WTC11 (cell line): ENCODE data around the gene STYXL2. TPM values are rescaled to one million over a fixed set of nuclear protein-coding genes. Genes with fewer than 3 reads are reported as not detected.
A peak's percentile ranks its signal among the peaks of the same experiment; 100 is the strongest.

Experiments
- ATAC-seq: fragments of 200-7000 bp; cut with Tn5 transposase; 2 replicates; pipeline ENCODE4 v1.10.0; 2021; ENCODE audit warnings: mild to moderate bottlenecking, moderate library complexity
- CTCF ChIA-PET: fragments of 300-600 bp; sonication (Branson Sonifier 250); formaldehyde crosslinking; loops from one replicate; lab custom pipeline; 2021; ENCODE audit warnings: antibody characterized with exemption; lab: Charles Lee
- POLR2A ChIA-PET: fragments of 350-600 bp; sonication (Branson Sonifier 250); formaldehyde crosslinking; loops from one replicate; lab custom pipeline; 2021; ENCODE audit warnings: antibody characterized with exemption; lab: Charles Lee
- DNase-seq: peaks from one replicate; pipeline ENCODE4 v3.0.0; 2021; ENCODE audit warnings: low spot score
- H3K27ac Mint-ChIP-seq: 2 replicates; pipeline ENCODE4 v1.8.0; 2021; ENCODE audit warnings: mixed read lengths
- H3K27me3 Mint-ChIP-seq: 2 replicates; pipeline ENCODE4 v1.8.0; 2021; ENCODE audit warnings: low read depth, mild to moderate bottlenecking, moderate library complexity, mixed read lengths
- H3K36me3 Mint-ChIP-seq: 2 replicates; pipeline ENCODE4 v1.8.0; 2021; ENCODE audit warnings: mixed read lengths
- H3K4me1 Mint-ChIP-seq: 2 replicates; pipeline ENCODE4 v1.8.0; 2022; ENCODE audit warnings: mixed read lengths
- H3K4me3 Mint-ChIP-seq: 2 replicates; pipeline ENCODE4 v1.8.0; 2021; ENCODE audit warnings: mild to moderate bottlenecking, moderate library complexity, mixed read lengths
- H3K9me3 Mint-ChIP-seq: 2 replicates; pipeline ENCODE4 v1.8.0; 2021; ENCODE audit warnings: mixed read lengths
- CREM ChIP-seq: sonication (generic); formaldehyde crosslinking; IDR thresholded peaks from 2 replicates; pipeline ENCODE4 v1.8.1; 2022; ENCODE audit warnings: mild to moderate bottlenecking, missing genetic modification reagents, moderate library complexity
- FOXK1 ChIP-seq: sonication (generic); formaldehyde crosslinking; IDR thresholded peaks from 2 replicates; pipeline ENCODE4 v1.8.0; 2022; ENCODE audit warnings: mild to moderate bottlenecking, moderate library complexity, missing genetic modification reagents
- JUN ChIP-seq: sonication (generic); formaldehyde crosslinking; IDR thresholded peaks from 2 replicates; pipeline ENCODE4 v1.8.0; 2023; ENCODE audit warnings: mild to moderate bottlenecking, missing genetic modification reagents
- NFE2L1 ChIP-seq: sonication (generic); formaldehyde crosslinking; IDR thresholded peaks from 2 replicates; pipeline ENCODE4 v1.8.1; 2023; ENCODE audit warnings: missing genetic modification reagents
- NR3C1 ChIP-seq: sonication (generic); formaldehyde crosslinking; conservative IDR thresholded peaks from 2 replicates; pipeline ENCODE4 v1.8.1; 2023; ENCODE audit warnings: low read depth, mild to moderate bottlenecking, missing genetic modification reagents
- OVOL2 ChIP-seq: fragments of 250-450 bp; sonication (Bioruptor Pico); IDR thresholded peaks from 2 replicates; pipeline ENCODE4 v1.9.0; 2021; ENCODE audit warnings: mild to moderate bottlenecking, borderline replicate concordance
- RORB ChIP-seq: fragments of 250-450 bp; sonication (Bioruptor Pico); IDR thresholded peaks from 2 replicates; pipeline ENCODE4 v1.9.0; 2021; ENCODE audit warnings: mild to moderate bottlenecking
- ZNF121 ChIP-seq: sonication (generic); formaldehyde crosslinking; IDR thresholded peaks from 2 replicates; pipeline ENCODE4 v1.8.0; 2023; ENCODE audit warnings: missing genetic modification reagents
- ZNF396 ChIP-seq: fragments of 250-450 bp; sonication (Bioruptor Pico); IDR thresholded peaks from 2 replicates; pipeline ENCODE4 v1.8.0; 2021; ENCODE audit warnings: mild to moderate bottlenecking, moderate library complexity, borderline replicate concordance
- ZNF416 ChIP-seq: fragments of 250-450 bp; sonication (Bioruptor Pico); IDR thresholded peaks from 2 replicates; pipeline ENCODE4 v1.9.0; 2021; ENCODE audit warnings: mild to moderate bottlenecking, inconsistent platforms
- ZNF423 ChIP-seq: fragments of 250-450 bp; sonication (Bioruptor Pico); IDR thresholded peaks from 2 replicates; pipeline ENCODE4 v2.1.2; 2022; ENCODE audit warnings: mild to moderate bottlenecking, moderate library complexity
- total RNA-seq: library from RNA; stranded (reverse); gene quantifications from 3 replicates; pipeline ENCODE4 v1.2.3, GENCODE V29; 2021
- TF ChIP-seq, protein P1 (sequence below): fragments of 250-450 bp; sonication (Bioruptor Pico); IDR thresholded peaks from 2 replicates; pipeline ENCODE4 v1.9.0; 2021; ENCODE audit warnings: moderate library complexity, mild to moderate bottlenecking, inconsistent platforms, borderline replicate concordance
- TF ChIP-seq, protein P2 (sequence below): sonication (generic); formaldehyde crosslinking; IDR thresholded peaks from 2 replicates; pipeline ENCODE4 v1.8.1; 2023; ENCODE audit warnings: mild to moderate bottlenecking, missing genetic modification reagents, moderate library complexity
- TF ChIP-seq, protein P3 (sequence below): sonication (generic); formaldehyde crosslinking; IDR thresholded peaks from 2 replicates; pipeline ENCODE4 v1.8.0; 2022; ENCODE audit warnings: mild to moderate bottlenecking, missing genetic modification reagents
- TF ChIP-seq, protein P4 (sequence below): fragments of 250-450 bp; sonication (Bioruptor Pico); IDR thresholded peaks from 2 replicates; pipeline ENCODE4 v1.9.0; 2021; ENCODE audit warnings: mild to moderate bottlenecking
- TF ChIP-seq, protein P5 (sequence below): sonication (generic); formaldehyde crosslinking; IDR thresholded peaks from 2 replicates; pipeline ENCODE4 v1.8.1; 2022; ENCODE audit warnings: low read depth, missing genetic modification reagents, borderline replicate concordance
- TF ChIP-seq, protein P6 (sequence below): fragments of 250-450 bp; sonication (Bioruptor Pico); IDR thresholded peaks from 2 replicates; pipeline ENCODE4 v1.8.0; 2021; ENCODE audit warnings: mild to moderate bottlenecking
- TF ChIP-seq, protein P7 (sequence below): sonication (generic); formaldehyde crosslinking; IDR thresholded peaks from 2 replicates; pipeline ENCODE4 v1.8.1; 2022; ENCODE audit warnings: missing genetic modification reagents, borderline replicate concordance
- TF ChIP-seq, protein P8 (sequence below): fragments of 250-450 bp; sonication (Bioruptor Pico); IDR thresholded peaks from 2 replicates; pipeline ENCODE4 v1.9.0; 2021; ENCODE audit warnings: mild to moderate bottlenecking
- TF ChIP-seq, protein P9 (sequence below): fragments of 250-450 bp; sonication (Bioruptor Pico); IDR thresholded peaks from 2 replicates; pipeline ENCODE4 v2.1.2; 2022; ENCODE audit warnings: mild to moderate bottlenecking, moderate library complexity
- TF ChIP-seq, protein P10 (sequence below): sonication (generic); formaldehyde crosslinking; IDR thresholded peaks from 2 replicates; pipeline ENCODE4 v1.8.1; 2022; ENCODE audit warnings: low read depth, mild to moderate bottlenecking, moderate library complexity, missing genetic modification reagents, borderline replicate concordance

Gene STYXL2
- total RNA-seq, 1 experiment from 2014 or later: 0.59 TPM

DNA sequence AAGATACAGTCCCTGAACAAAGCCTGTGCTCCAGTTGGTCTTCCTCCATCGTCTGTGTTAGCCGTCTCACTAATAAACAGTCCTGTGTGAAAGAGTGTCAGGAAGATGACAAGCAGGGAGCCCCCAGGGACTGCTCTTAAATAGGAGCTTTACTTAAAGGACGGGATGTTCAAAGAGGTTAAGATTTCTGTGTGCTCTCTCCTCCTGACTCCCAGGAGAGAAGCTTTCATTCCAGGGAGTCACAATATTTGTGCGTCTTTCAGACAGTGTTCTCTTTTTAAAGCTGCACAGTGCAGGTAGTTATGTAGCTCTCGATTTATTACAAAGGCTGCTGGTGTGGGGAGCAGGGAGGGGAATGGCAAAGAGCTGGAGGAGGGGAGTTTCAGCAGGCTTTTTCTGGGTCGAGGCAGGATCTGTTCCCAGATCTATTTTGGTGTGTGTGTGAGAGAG lies 43.5 kb downstream of the STYXL2 start:
- peaks cover 54% of the 10 kb centered on the region for H3K4me1 Mint-ChIP-seq
- peaks cover 4% of the 10 kb centered on the region for H3K36me3 Mint-ChIP-seq
- no peak for TF ChIP-seq RORB
- TF ChIP-seq, protein P1, sequence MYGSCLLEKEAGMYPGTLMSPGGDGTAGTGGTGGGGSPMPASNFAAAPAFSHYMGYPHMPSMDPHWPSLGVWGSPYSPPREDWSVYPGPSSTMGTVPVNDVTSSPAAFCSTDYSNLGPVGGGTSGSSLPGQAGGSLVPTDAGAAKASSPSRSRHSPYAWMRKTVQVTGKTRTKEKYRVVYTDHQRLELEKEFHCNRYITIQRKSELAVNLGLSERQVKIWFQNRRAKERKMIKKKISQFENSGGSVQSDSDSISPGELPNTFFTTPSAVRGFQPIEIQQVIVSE: no peak
- TF ChIP-seq, protein P2, sequence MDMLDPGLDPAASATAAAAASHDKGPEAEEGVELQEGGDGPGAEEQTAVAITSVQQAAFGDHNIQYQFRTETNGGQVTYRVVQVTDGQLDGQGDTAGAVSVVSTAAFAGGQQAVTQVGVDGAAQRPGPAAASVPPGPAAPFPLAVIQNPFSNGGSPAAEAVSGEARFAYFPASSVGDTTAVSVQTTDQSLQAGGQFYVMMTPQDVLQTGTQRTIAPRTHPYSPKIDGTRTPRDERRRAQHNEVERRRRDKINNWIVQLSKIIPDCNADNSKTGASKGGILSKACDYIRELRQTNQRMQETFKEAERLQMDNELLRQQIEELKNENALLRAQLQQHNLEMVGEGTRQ (CRISPR knock-in tag): no peak
- no peak for TF ChIP-seq ZNF121 (CRISPR knock-in tag)
- no peak for TF ChIP-seq JUN (CRISPR knock-in tag)
- TF ChIP-seq, protein P3, sequence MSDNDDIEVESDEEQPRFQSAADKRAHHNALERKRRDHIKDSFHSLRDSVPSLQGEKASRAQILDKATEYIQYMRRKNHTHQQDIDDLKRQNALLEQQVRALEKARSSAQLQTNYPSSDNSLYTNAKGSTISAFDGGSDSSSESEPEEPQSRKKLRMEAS: no peak
- ATAC-seq (no peak), DNase-seq (no peak)
- H3K4me3 Mint-ChIP-seq: no peak overlapping the region
- ChIA-PET POLR2A (interaction anchor here (1.9 kb wide), 1 partner anchor 83 kb away, joined by 5 read pairs; no protein-coding TSS in a partner anchor), CTCF (interaction anchor here (1.1 to 5.2 kb wide), 3 partner anchors 13 to 83 kb away, joined by 3 to 19 read pairs (median 5); partner anchors contain the start of gene POU2F1)
- no peaks in the 10 kb centered on the region; the same call in none of the 2 replicates for H3K27me3 Mint-ChIP-seq
- H3K9me3 Mint-ChIP-seq: peaks cover 9% of the 10 kb centered on the region
- H3K27ac Mint-ChIP-seq: peak overlapping the region; percentile 57; the same call in 1 of the 2 replicates

DNA sequence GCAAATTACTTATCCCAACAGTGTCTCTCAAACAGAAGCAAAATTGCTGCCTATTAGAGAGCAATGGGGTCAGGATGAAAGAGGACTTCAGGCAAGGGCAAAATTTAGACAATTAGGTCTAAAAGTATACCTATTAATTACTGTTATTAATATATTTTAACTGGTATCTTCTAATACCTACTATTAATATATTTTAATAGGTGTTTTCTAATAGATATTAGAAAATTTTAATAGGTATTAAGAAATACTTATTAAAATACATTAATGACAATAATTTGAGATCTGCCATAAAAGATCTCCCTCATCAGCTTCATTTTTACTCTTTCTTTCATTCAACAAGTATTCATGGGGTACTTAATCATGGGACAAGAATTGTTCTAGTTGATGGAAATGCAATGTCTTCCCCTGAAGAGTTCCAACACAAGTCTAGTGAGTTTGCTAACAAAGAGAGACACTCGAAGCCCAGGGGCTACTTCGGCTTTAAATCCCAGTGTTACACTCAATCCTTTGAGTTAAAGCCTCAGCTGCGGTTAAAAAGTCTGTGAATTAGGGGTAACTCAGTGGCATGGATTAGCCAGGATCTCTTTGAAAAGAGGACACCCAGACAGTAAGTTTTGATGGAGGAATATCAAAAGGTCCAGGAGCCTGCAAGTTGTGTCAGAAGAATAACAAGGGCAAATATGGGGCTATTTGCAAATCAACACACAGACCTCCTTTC lies 44.1 kb downstream of the STYXL2 start:
- peaks cover 53% of the 10 kb centered on the region for H3K4me1 Mint-ChIP-seq
- no peak for TF ChIP-seq OVOL2 (CRISPR knock-in tag)
- TF ChIP-seq, protein P4, sequence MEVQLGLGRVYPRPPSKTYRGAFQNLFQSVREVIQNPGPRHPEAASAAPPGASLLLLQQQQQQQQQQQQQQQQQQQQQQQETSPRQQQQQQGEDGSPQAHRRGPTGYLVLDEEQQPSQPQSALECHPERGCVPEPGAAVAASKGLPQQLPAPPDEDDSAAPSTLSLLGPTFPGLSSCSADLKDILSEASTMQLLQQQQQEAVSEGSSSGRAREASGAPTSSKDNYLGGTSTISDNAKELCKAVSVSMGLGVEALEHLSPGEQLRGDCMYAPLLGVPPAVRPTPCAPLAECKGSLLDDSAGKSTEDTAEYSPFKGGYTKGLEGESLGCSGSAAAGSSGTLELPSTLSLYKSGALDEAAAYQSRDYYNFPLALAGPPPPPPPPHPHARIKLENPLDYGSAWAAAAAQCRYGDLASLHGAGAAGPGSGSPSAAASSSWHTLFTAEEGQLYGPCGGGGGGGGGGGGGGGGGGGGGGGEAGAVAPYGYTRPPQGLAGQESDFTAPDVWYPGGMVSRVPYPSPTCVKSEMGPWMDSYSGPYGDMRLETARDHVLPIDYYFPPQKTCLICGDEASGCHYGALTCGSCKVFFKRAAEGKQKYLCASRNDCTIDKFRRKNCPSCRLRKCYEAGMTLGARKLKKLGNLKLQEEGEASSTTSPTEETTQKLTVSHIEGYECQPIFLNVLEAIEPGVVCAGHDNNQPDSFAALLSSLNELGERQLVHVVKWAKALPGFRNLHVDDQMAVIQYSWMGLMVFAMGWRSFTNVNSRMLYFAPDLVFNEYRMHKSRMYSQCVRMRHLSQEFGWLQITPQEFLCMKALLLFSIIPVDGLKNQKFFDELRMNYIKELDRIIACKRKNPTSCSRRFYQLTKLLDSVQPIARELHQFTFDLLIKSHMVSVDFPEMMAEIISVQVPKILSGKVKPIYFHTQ (CRISPR knock-in tag): no peak
- TF ChIP-seq, protein P5, sequence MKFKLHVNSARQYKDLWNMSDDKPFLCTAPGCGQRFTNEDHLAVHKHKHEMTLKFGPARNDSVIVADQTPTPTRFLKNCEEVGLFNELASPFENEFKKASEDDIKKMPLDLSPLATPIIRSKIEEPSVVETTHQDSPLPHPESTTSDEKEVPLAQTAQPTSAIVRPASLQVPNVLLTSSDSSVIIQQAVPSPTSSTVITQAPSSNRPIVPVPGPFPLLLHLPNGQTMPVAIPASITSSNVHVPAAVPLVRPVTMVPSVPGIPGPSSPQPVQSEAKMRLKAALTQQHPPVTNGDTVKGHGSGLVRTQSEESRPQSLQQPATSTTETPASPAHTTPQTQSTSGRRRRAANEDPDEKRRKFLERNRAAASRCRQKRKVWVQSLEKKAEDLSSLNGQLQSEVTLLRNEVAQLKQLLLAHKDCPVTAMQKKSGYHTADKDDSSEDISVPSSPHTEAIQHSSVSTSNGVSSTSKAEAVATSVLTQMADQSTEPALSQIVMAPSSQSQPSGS: no peak
- TF ChIP-seq, protein P6, sequence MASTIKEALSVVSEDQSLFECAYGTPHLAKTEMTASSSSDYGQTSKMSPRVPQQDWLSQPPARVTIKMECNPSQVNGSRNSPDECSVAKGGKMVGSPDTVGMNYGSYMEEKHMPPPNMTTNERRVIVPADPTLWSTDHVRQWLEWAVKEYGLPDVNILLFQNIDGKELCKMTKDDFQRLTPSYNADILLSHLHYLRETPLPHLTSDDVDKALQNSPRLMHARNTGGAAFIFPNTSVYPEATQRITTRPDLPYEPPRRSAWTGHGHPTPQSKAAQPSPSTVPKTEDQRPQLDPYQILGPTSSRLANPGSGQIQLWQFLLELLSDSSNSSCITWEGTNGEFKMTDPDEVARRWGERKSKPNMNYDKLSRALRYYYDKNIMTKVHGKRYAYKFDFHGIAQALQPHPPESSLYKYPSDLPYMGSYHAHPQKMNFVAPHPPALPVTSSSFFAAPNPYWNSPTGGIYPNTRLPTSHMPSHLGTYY (CRISPR knock-in tag): no peak
- no peak for TF ChIP-seq FOXK1 (CRISPR knock-in tag)
- TF ChIP-seq, protein P7, sequence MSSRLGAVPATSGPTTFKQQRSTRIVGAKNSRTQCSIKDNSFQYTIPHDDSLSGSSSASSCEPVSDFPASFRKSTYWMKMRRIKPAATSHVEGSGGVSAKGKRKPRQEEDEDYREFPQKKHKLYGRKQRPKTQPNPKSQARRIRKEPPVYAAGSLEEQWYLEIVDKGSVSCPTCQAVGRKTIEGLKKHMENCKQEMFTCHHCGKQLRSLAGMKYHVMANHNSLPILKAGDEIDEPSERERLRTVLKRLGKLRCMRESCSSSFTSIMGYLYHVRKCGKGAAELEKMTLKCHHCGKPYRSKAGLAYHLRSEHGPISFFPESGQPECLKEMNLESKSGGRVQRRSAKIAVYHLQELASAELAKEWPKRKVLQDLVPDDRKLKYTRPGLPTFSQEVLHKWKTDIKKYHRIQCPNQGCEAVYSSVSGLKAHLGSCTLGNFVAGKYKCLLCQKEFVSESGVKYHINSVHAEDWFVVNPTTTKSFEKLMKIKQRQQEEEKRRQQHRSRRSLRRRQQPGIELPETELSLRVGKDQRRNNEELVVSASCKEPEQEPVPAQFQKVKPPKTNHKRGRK (CRISPR knock-in tag): no peak
- TF ChIP-seq ZNF396 (CRISPR knock-in tag): no peak
- TF ChIP-seq, protein P8, sequence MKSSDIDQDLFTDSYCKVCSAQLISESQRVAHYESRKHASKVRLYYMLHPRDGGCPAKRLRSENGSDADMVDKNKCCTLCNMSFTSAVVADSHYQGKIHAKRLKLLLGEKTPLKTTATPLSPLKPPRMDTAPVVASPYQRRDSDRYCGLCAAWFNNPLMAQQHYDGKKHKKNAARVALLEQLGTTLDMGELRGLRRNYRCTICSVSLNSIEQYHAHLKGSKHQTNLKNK (CRISPR knock-in tag): no peak
- TF ChIP-seq, protein P9, sequence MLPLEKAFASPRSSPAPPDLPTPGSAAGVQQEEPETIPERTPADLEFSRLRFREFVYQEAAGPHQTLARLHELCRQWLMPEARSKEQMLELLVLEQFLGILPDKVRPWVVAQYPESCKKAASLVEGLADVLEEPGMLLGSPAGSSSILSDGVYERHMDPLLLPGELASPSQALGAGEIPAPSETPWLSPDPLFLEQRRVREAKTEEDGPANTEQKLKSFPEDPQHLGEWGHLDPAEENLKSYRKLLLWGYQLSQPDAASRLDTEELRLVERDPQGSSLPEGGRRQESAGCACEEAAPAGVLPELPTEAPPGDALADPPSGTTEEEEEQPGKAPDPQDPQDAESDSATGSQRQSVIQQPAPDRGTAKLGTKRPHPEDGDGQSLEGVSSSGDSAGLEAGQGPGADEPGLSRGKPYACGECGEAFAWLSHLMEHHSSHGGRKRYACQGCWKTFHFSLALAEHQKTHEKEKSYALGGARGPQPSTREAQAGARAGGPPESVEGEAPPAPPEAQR (CRISPR knock-in tag): no peak
- TF ChIP-seq CREM (CRISPR knock-in tag): no peak
- TF ChIP-seq ZNF423 (CRISPR knock-in tag): no peak
- no peak for TF ChIP-seq RORB
- no peak for TF ChIP-seq NFE2L1 (CRISPR knock-in tag)
- TF ChIP-seq ZNF416: no peak
- no peak for TF ChIP-seq NR3C1 (CRISPR knock-in tag)
- TF ChIP-seq, protein P10, sequence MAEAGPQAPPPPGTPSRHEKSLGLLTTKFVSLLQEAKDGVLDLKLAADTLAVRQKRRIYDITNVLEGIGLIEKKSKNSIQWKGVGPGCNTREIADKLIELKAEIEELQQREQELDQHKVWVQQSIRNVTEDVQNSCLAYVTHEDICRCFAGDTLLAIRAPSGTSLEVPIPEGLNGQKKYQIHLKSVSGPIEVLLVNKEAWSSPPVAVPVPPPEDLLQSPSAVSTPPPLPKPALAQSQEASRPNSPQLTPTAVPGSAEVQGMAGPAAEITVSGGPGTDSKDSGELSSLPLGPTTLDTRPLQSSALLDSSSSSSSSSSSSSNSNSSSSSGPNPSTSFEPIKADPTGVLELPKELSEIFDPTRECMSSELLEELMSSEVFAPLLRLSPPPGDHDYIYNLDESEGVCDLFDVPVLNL (CRISPR knock-in tag): no peak

More for the DNA sequence above, 44.1 kb downstream of the STYXL2 start:
- DNase-seq (no peak), ATAC-seq (no peak)
- CTCF ChIA-PET: interaction anchor here (0.6 to 5.2 kb wide), 7 partner anchors 10 to 142 kb away, joined by 3 to 19 read pairs (median 3); partner anchors contain the start of gene POU2F1
- peak overlapping the region; percentile 74 for H3K27ac Mint-ChIP-seq
- H3K27me3 Mint-ChIP-seq: no peaks in the 10 kb centered on the region; the same call in none of the 2 replicates
- H3K9me3 Mint-ChIP-seq: peaks cover 11% of the 10 kb centered on the region
- no peak overlapping the region for H3K4me3 Mint-ChIP-seq
- POLR2A ChIA-PET: interaction anchor here (1.9 kb wide), 1 partner anchor 82 kb away, joined by 5 read pairs; no protein-coding TSS in a partner anchor
- H3K36me3 Mint-ChIP-seq: peaks cover 4% of the 10 kb centered on the region
